GM12878 (cell line): ENCODE data around the gene SLC2A4.

Experiments used
- CREB1 ChIP-seq: IDR thresholded peaks from 2 replicates; pipeline ENCODE4 v1.6.1; 2012; ENCODE audit warnings: low read depth, mild to moderate bottlenecking, inconsistent platforms
- CTCF ChIP-seq, 3 experiments: IDR thresholded peaks in 2 of 3; conservative IDR thresholded peaks in 1 of 3; 2 replicates each; pipeline ENCODE4 v1.5.1; 2011; ENCODE audit warnings: low read depth in 3 of 3, low read length in 3 of 3, mild to moderate bottlenecking in 3 of 3, control low read depth in 2 of 3, moderate library complexity in 2 of 3, inconsistent platforms in 1 of 3, mixed read lengths in 1 of 3; ENCODE audit not compliant: control insufficient read depth in 2 of 3, insufficient read depth in 1 of 3; ENCODE audit errors: extremely low read depth in 1 of 3
- POLR2A ChIP-seq: IDR thresholded peaks from 2 replicates; pipeline ENCODE4 v1.6.1; 2011; ENCODE audit warnings: low read depth, mild to moderate bottlenecking, low read length
- RBBP5 ChIP-seq: fragments of 200-600 bp; sonication (generic); conservative IDR thresholded peaks from 2 replicates; pipeline ENCODE4 v1.6.1; 2016
- ZNF384 ChIP-seq: IDR thresholded peaks from 2 replicates; pipeline ENCODE4 v1.6.1; 2012; ENCODE audit warnings: low read depth, mild to moderate bottlenecking, low read length, improper control_type of control experiment, borderline replicate concordance
- ZZZ3 ChIP-seq: IDR thresholded peaks from 2 replicates; pipeline ENCODE4 v1.6.1; 2011; ENCODE audit warnings: low read depth; ENCODE audit not compliant: control insufficient read depth, insufficient read length

- no peak for TF ChIP-seq CREB1
- peak in 2 of 3 experiments; percentile 27 to 28; a peak in 2 of 6 replicates for TF ChIP-seq CTCF (IDR thresholded peaks at IDR 0.05 in 2 of 3, conservative IDR thresholded peaks at IDR 0.05 in 1 of 3; ENCODE audit: control insufficient read depth in 2 of 3, extremely low read depth in 1 of 3, insufficient read depth in 1 of 3, low read depth in 3 of 3, low read length in 3 of 3)
- peak; percentile 75 for TF ChIP-seq POLR2A
- no peak for TF ChIP-seq ZNF384
- no peak for TF ChIP-seq ZZZ3
- TF ChIP-seq RBBP5, result no peak
Observed at GRCh38 chr17:7313088-7313889, 31.8 kb downstream of the SLC2A4 start.
